ENCODE measurements around the gene SGSM2. TPM values are rescaled to one million over a fixed set of nuclear protein-coding genes. Genes with fewer than 3 reads are reported as not detected.

Gene SGSM2
- total and polyA plus RNA-seq, 2 experiments from 2014 or later, result 99.3 to 106 TPM

GRCh38 chr17:2351269-2351668 lies 14.0 kb downstream of the SGSM2 start:
- Histone ChIP-seq H3K9me3 (ENCODE audit: low read depth) (no peaks in the 10 kb centered on the region), H3K27me3 (no peaks in the 10 kb centered on the region), H3K36me3 (no peaks in the 10 kb centered on the region), H3K4me1 (ENCODE audit: low read depth) (peaks cover 9% of the 10 kb centered on the region), H3K4me3 (no peak overlapping the region), H3K27ac (no peak overlapping the region)
- DNase-seq (ENCODE audit: low read depth in 1 of 2, low spot score in 1 of 2), result no peak
- TF ChIP-seq CTCF (IDR thresholded peaks at IDR 0.05; ENCODE audit: low read depth, low read length), result no peak

DNA sequence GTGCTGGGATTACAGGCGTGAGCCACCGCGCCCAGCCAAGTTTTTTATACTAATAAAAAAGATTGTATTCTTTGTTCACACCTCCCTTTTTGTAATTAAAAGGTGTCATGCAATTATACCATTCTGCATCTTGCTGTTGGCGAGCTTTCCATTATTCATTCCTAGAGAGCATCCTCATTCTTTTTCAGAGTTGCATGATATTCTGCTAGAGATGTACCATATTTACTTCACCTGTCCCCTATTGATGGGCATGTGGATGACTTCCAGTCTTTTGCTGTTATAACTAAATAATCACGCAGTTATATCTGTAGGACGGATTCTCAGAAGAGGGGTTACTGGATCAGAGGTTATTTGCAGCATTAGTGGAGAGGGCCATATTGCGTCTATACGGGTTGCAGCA lies 17.0 kb downstream of the SGSM2 start:
- no peak for TF ChIP-seq CTCF (IDR thresholded peaks at IDR 0.05; ENCODE audit: low read depth, low read length)
- Histone ChIP-seq H3K4me1 (ENCODE audit: low read depth) (no peaks in the 10 kb centered on the region), H3K27me3 (no peaks in the 10 kb centered on the region), H3K9me3 (ENCODE audit: low read depth) (no peaks in the 10 kb centered on the region), H3K36me3 (no peaks in the 10 kb centered on the region), H3K4me3 (no peak overlapping the region), H3K27ac (no peak overlapping the region)
- DNase-seq (ENCODE audit: low read depth in 1 of 2, low spot score in 1 of 2), result no peak

DNA sequence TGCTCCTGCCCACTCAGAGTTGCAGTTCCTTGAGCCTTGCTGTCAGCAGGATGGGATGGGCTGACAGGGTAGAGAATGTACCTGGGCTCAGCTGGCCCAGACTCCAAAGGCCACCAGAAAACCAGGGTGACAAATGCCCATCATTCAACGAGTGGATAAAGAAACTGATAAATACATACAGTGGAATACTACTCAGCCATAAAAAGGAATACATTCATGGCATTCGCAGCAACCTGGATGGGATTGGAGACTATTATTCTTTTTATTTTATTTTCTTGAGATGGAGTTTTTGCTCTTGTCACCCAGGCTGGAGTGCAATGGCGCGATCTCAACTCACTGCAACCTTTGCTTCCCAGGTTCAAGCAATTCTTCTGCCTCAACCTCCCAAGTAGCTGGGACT lies 19.9 kb downstream of the SGSM2 start:
- Histone ChIP-seq H3K27me3 (no peaks in the 10 kb centered on the region), H3K27ac (no peak overlapping the region), H3K36me3 (no peaks in the 10 kb centered on the region), H3K4me1 (ENCODE audit: low read depth) (no peaks in the 10 kb centered on the region), H3K9me3 (ENCODE audit: low read depth) (no peaks in the 10 kb centered on the region), H3K4me3 (no peak overlapping the region)
- TF ChIP-seq CTCF (IDR thresholded peaks at IDR 0.05; ENCODE audit: low read depth, low read length), result no peak
- DNase-seq (ENCODE audit: low read depth in 1 of 2, low spot score in 1 of 2), result no peak

GRCh38 chr17:2357931-2358434 lies 20.7 kb downstream of the SGSM2 start:
- H3K4me3 ChIP-seq, result no peak overlapping the region
- no peaks in the 10 kb centered on the region for H3K36me3 ChIP-seq
- no peak for DNase-seq (ENCODE audit: low read depth in 1 of 2, low spot score in 1 of 2)
- no peak overlapping the region for H3K27ac ChIP-seq
- no peaks in the 10 kb centered on the region for H3K4me1 ChIP-seq (ENCODE audit: low read depth)
- TF ChIP-seq CTCF (IDR thresholded peaks at IDR 0.05; ENCODE audit: low read depth, low read length), result no peak
- H3K27me3 ChIP-seq, result no peaks in the 10 kb centered on the region
- H3K9me3 ChIP-seq (ENCODE audit: low read depth), result no peaks in the 10 kb centered on the region

GRCh38 chr17:2361010-2361760 lies 23.9 kb downstream of the SGSM2 start:
- TF ChIP-seq CTCF (IDR thresholded peaks at IDR 0.05; ENCODE audit: low read depth, low read length), result no peak
- no peak for DNase-seq (ENCODE audit: low read depth in 1 of 2, low spot score in 1 of 2)
- no peak overlapping the region for H3K4me3 ChIP-seq
- H3K9me3 ChIP-seq (ENCODE audit: low read depth), result no peaks in the 10 kb centered on the region
- no peak overlapping the region for H3K27ac ChIP-seq
- H3K4me1 ChIP-seq (ENCODE audit: low read depth), result no peaks in the 10 kb centered on the region
- H3K36me3 ChIP-seq, result no peaks in the 10 kb centered on the region
- H3K27me3 ChIP-seq, result no peaks in the 10 kb centered on the region
